GM21423 (cell line): Measurements from ENCODE around the gene SPG7.
"Not testable (repeated sequence)": the region's sequence is repeated elsewhere in the genome, so short reads cannot be mapped to it uniquely, and the experiment has no call there.

Experiments used
- ATAC-seq: cut with Tn5 transposase; IDR thresholded peaks from one replicate; pipeline ENCODE4 v1.9.1; 2021; ENCODE audit warnings: mild to moderate bottlenecking, moderate library complexity; ENCODE audit not compliant: unreplicated experiment

Gene SPG7

GRCh38 chr16:89561142-89561883, 53.1 kb downstream of the SPG7 start:
- no peak for ATAC-seq

- no peak for ATAC-seq
These were observed 53.8 kb downstream of the SPG7 start for GRCh38 chr16:89561884-89562599.

GRCh38 chr16:89562939-89563338, 54.7 kb downstream of the SPG7 start:
- ATAC-seq, result no peak

- ATAC-seq, result no peak
These were observed 55.6 kb downstream of the SPG7 start for GRCh38 chr16:89563639-89564392.

GRCh38 chr16:89564476-89565255, 56.5 kb downstream of the SPG7 start:
- no peak for ATAC-seq

GRCh38 chr16:89565256-89565505, 57.0 kb downstream of the SPG7 start:
- ATAC-seq, result no peak

GRCh38 chr16:89565506-89566372, 57.5 kb downstream of the SPG7 start:
- no peak for ATAC-seq

GRCh38 chr16:89567656-89568594, 59.7 kb downstream of the SPG7 start:
- ATAC-seq, result no peak

- ATAC-seq, result no peak
These were observed 61.5 kb downstream of the SPG7 start for GRCh38 chr16:89569506-89570341.

- no peak for ATAC-seq
These were observed 62.2 kb downstream of the SPG7 start for GRCh38 chr16:89570342-89570923.

- ATAC-seq, result not testable (repeated sequence)
These were observed 62.9 kb downstream of the SPG7 start for GRCh38 chr16:89570983-89571598.

- ATAC-seq, result no peak
These were observed 63.4 kb downstream of the SPG7 start for GRCh38 chr16:89571636-89572035.

- no peak for ATAC-seq
These were observed 63.9 kb downstream of the SPG7 start for GRCh38 chr16:89572073-89572484.

GRCh38 chr16:89572485-89573205, 64.4 kb downstream of the SPG7 start:
- ATAC-seq, result no peak

GRCh38 chr16:89573826-89574680, 65.8 kb downstream of the SPG7 start:
- no peak for ATAC-seq

GRCh38 chr16:89574681-89575246, 66.6 kb downstream of the SPG7 start:
- ATAC-seq, result peak; percentile 41
